Fibroblast of skin of left biceps (primary cell): Measurements from ENCODE around the gene SLC44A3.

Experiments
- DNase-seq, 2 experiments: peaks; one replicate each; pipeline ENCODE4 v3.0.0-alpha.2; 2013; ENCODE audit warnings: low read depth in 2 of 2

The SLC44A3 gene

GRCh38 chr1:94873520-94874351, 53.6 kb downstream of the SLC44A3 start:
- no peak for DNase-seq

GRCh38 chr1:94874423-94874822, 54.3 kb downstream of the SLC44A3 start:
- no peak for DNase-seq

GRCh38 chr1:94875794-94876193, 55.6 kb downstream of the SLC44A3 start:
- no peak for DNase-seq

- DNase-seq, result no peak
Observed at GRCh38 chr1:94876362-94876761, 56.2 kb downstream of the SLC44A3 start.

GRCh38 chr1:94878329-94878728, 58.2 kb downstream of the SLC44A3 start:
- DNase-seq, result no peak

GRCh38 chr1:94883691-94884090, 63.5 kb downstream of the SLC44A3 start:
- DNase-seq, result no peak

- DNase-seq, result peak; percentile 74 to 77
Observed at GRCh38 chr1:94884106-94884505, 63.9 kb downstream of the SLC44A3 start.

- no peak for DNase-seq
Observed at GRCh38 chr1:94884507-94884906, 64.3 kb downstream of the SLC44A3 start.

GRCh38 chr1:94886361-94886760, 66.2 kb downstream of the SLC44A3 start:
- no peak for DNase-seq

GRCh38 chr1:94887106-94887505, 66.9 kb downstream of the SLC44A3 start:
- DNase-seq, result no peak

GRCh38 chr1:94887603-94888171, 67.5 kb downstream of the SLC44A3 start:
- no peak for DNase-seq

GRCh38 chr1:94888201-94888600, 68.0 kb downstream of the SLC44A3 start:
- DNase-seq, result no peak

- DNase-seq, result no peak
Observed at GRCh38 chr1:94892604-94893254, 72.6 kb downstream of the SLC44A3 start.

- DNase-seq, result no peak
Observed at GRCh38 chr1:94894630-94895029, 74.5 kb downstream of the SLC44A3 start.

- DNase-seq, result no peak
Observed at GRCh38 chr1:94895518-94895917, 75.4 kb downstream of the SLC44A3 start.

GRCh38 chr1:94898491-94899385, 78.6 kb downstream of the SLC44A3 start:
- DNase-seq, result no peak

GRCh38 chr1:94899756-94900155, 79.6 kb downstream of the SLC44A3 start:
- DNase-seq, result no peak

- DNase-seq, result no peak
Observed at GRCh38 chr1:94901841-94902240, 81.7 kb downstream of the SLC44A3 start.

- no peak for DNase-seq
Observed at GRCh38 chr1:94903280-94904009, 83.3 kb downstream of the SLC44A3 start.

- no peak for DNase-seq
Observed at GRCh38 chr1:94905207-94905606, 85.0 kb downstream of the SLC44A3 start.

- no peak for DNase-seq
Observed at GRCh38 chr1:94906382-94906781, 86.2 kb downstream of the SLC44A3 start.
